ENCODE measurements around the gene ROR1. TPM values are rescaled to one million over a fixed set of nuclear protein-coding genes. Genes with fewer than 3 reads are reported as not detected.

The ROR1 gene
- total RNA-seq, 1 experiment from 2014 or later, result 2.7 TPM

DNA sequence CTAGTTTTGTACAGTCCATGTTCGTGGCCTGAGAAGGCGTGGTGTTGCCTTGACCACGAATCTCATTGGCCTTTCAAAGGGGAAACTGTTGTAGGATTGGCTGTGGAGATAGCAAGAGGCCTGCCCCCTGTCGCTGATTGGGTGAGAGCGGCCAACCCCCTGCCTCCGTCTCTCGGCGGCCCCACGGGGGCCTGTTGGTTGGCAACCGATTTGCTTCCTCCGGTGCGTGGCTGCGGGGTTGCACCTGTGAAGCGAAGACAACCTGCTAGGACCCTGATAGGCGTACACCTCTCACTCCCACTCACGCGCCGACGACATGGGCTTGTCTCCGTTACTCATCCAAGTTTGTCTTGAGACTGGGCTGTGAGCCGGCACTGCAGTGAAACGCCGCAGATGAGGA, 429.6 kb downstream of the ROR1 start, which contains the start of gene UBE2U:
Gene UBE2U (plus strand): TSS at position 204 of the 400 bp plus-strand sequence. CDS start 428 bp downstream, outside the sequence.
- TF ChIP-seq, protein P1, sequence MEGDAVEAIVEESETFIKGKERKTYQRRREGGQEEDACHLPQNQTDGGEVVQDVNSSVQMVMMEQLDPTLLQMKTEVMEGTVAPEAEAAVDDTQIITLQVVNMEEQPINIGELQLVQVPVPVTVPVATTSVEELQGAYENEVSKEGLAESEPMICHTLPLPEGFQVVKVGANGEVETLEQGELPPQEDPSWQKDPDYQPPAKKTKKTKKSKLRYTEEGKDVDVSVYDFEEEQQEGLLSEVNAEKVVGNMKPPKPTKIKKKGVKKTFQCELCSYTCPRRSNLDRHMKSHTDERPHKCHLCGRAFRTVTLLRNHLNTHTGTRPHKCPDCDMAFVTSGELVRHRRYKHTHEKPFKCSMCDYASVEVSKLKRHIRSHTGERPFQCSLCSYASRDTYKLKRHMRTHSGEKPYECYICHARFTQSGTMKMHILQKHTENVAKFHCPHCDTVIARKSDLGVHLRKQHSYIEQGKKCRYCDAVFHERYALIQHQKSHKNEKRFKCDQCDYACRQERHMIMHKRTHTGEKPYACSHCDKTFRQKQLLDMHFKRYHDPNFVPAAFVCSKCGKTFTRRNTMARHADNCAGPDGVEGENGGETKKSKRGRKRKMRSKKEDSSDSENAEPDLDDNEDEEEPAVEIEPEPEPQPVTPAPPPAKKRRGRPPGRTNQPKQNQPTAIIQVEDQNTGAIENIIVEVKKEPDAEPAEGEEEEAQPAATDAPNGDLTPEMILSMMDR (IDR thresholded peaks at IDR 0.05 in 2 of 3, conservative IDR thresholded peaks at IDR 0.05 in 1 of 3; ENCODE audit: borderline replicate concordance in 1 of 3, insufficient read depth in 1 of 3, low read depth in 2 of 3, low read length in 2 of 3), result no peak
- TF ChIP-seq, protein P2, sequence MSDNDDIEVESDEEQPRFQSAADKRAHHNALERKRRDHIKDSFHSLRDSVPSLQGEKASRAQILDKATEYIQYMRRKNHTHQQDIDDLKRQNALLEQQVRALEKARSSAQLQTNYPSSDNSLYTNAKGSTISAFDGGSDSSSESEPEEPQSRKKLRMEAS (IDR thresholded peaks at IDR 0.05), result no peak
- TF ChIP-seq ZNF274 (IDR thresholded peaks at IDR 0.05; ENCODE audit: low read depth, low read length) (no peak), TCF7L2 (IDR thresholded peaks at IDR 0.05; ENCODE audit: borderline replicate concordance, extremely low read depth, insufficient read depth, insufficient read length) (no peak), EGR1 (IDR thresholded peaks at IDR 0.05; ENCODE audit: low read depth) (no peak), SRF (IDR thresholded peaks at IDR 0.05; ENCODE audit: low read depth) (no peak), EZH2phosphoT487 (IDR thresholded peaks at IDR 0.05; ENCODE audit: borderline replicate concordance) (no peak), POLR2A (IDR thresholded peaks at IDR 0.05; ENCODE audit: borderline replicate concordance, extremely low read depth, insufficient read depth, insufficient read length) (no peak), FOSL1 (IDR thresholded peaks at IDR 0.05; ENCODE audit: low read depth) (no peak), SIN3A (IDR thresholded peaks at IDR 0.05; ENCODE audit: low read depth) (no peak), ZFX (IDR thresholded peaks at IDR 0.05) (no peak), EZH2 (IDR thresholded peaks at IDR 0.05) (no peak), JUND (IDR thresholded peaks at IDR 0.05) (no peak), CBX3 (IDR thresholded peaks at IDR 0.05; ENCODE audit: low read depth) (no peak), YY1 (IDR thresholded peaks at IDR 0.05; ENCODE audit: extremely low read depth, insufficient replicate concordance, low read depth, low read length) (no peak), ELF1 (IDR thresholded peaks at IDR 0.05; ENCODE audit: borderline replicate concordance, low read depth) (no peak)
- TF ChIP-seq, protein P3, sequence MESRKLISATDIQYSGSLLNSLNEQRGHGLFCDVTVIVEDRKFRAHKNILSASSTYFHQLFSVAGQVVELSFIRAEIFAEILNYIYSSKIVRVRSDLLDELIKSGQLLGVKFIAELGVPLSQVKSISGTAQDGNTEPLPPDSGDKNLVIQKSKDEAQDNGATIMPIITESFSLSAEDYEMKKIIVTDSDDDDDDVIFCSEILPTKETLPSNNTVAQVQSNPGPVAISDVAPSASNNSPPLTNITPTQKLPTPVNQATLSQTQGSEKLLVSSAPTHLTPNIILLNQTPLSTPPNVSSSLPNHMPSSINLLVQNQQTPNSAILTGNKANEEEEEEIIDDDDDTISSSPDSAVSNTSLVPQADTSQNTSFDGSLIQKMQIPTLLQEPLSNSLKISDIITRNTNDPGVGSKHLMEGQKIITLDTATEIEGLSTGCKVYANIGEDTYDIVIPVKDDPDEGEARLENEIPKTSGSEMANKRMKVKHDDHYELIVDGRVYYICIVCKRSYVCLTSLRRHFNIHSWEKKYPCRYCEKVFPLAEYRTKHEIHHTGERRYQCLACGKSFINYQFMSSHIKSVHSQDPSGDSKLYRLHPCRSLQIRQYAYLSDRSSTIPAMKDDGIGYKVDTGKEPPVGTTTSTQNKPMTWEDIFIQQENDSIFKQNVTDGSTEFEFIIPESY (IDR thresholded peaks at IDR 0.05; ENCODE audit: extremely low read depth, insufficient replicate concordance, low read length), result no peak
- TF ChIP-seq, protein P4, sequence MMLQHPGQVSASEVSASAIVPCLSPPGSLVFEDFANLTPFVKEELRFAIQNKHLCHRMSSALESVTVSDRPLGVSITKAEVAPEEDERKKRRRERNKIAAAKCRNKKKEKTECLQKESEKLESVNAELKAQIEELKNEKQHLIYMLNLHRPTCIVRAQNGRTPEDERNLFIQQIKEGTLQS (IDR thresholded peaks at IDR 0.05), result no peak
- TF ChIP-seq, protein P5, sequence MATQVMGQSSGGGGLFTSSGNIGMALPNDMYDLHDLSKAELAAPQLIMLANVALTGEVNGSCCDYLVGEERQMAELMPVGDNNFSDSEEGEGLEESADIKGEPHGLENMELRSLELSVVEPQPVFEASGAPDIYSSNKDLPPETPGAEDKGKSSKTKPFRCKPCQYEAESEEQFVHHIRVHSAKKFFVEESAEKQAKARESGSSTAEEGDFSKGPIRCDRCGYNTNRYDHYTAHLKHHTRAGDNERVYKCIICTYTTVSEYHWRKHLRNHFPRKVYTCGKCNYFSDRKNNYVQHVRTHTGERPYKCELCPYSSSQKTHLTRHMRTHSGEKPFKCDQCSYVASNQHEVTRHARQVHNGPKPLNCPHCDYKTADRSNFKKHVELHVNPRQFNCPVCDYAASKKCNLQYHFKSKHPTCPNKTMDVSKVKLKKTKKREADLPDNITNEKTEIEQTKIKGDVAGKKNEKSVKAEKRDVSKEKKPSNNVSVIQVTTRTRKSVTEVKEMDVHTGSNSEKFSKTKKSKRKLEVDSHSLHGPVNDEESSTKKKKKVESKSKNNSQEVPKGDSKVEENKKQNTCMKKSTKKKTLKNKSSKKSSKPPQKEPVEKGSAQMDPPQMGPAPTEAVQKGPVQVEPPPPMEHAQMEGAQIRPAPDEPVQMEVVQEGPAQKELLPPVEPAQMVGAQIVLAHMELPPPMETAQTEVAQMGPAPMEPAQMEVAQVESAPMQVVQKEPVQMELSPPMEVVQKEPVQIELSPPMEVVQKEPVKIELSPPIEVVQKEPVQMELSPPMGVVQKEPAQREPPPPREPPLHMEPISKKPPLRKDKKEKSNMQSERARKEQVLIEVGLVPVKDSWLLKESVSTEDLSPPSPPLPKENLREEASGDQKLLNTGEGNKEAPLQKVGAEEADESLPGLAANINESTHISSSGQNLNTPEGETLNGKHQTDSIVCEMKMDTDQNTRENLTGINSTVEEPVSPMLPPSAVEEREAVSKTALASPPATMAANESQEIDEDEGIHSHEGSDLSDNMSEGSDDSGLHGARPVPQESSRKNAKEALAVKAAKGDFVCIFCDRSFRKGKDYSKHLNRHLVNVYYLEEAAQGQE (IDR thresholded peaks at IDR 0.05; ENCODE audit: low read depth), result no peak
- H3K36me3 ChIP-seq (ENCODE audit: control insufficient read depth in 1 of 2, insufficient read depth in 2 of 2, low read length in 2 of 2), result no peaks in the 10 kb centered on the region

More for the DNA sequence above, 429.6 kb downstream of the ROR1 start, which contains the start of gene UBE2U:
- Histone ChIP-seq H3K9me3 (ENCODE audit: control insufficient read depth in 1 of 2, insufficient read depth in 1 of 2, low read depth in 1 of 2, low read length in 2 of 2) (no peaks in the 10 kb centered on the region), H2AFZ (ENCODE audit: low read depth, low read length, poor library complexity, severe bottlenecking) (no peak within 1 kb of the TSS), H3K4me1 (ENCODE audit: control insufficient read depth in 1 of 2, insufficient read depth in 2 of 2, low read length in 2 of 2) (no peaks in the 10 kb centered on the region), H3K9ac (ENCODE audit: low read length) (no peak within 1 kb of the TSS), H3K4me3 (replicated peaks in 1 of 2; ENCODE audit: low read depth in 1 of 2, low read length in 2 of 2) (no peak within 1 kb of the TSS), H3K4me2 (ENCODE audit: low read length) (no peak within 1 kb of the TSS), H3K79me2 (ENCODE audit: insufficient read depth, low read length) (no peaks in the 10 kb centered on the region), H4K20me1 (ENCODE audit: insufficient read depth) (no peaks in the 10 kb centered on the region), H3K27me3 (ENCODE audit: insufficient read depth, low read length) (no peaks in the 10 kb centered on the region), H3K9me2 (ENCODE audit: insufficient read depth) (no peaks in the 10 kb centered on the region), H3K27ac (ENCODE audit: low read depth, low read length) (no peak within 1 kb of the TSS)
- ChIA-PET CTCF (no interaction called here), POLR2A (no interaction called here), RAD21 (ENCODE audit: low non-redundant PET in 1 of 2, low total read pairs in 2 of 2, uncharacterized antibody in 2 of 2, unreplicated experiment in 2 of 2) (no interaction called here)
- ATAC-seq (no peak), DNase-seq (ENCODE audit: low read depth, low spot score) (no peak)
- intact Hi-C loops (cut with micrococcal nuclease), result no loop called here
- no TSS peak for BruUV-seq (replicated peaks)

Data from HCT116 (cell line).